Heart left ventricle (tissue), 13 donors: ENCODE data around the gene ATP1A1.

Source experiments
- CTCF ChIP-seq, 12 donors: fragments of 200-600 bp; sonication (generic) in 4 of 12; IDR thresholded peaks; one replicate each; pipeline versions ENCODE4 v1.5.0 to v1.8.0; 2018 to 2022; ENCODE audit warnings: antibody characterized with exemption in 12 of 12, mild to moderate bottlenecking in 5 of 12
- POLR2A ChIP-seq, 2 donors: fragments of 450-650 bp; IDR thresholded peaks; one replicate each; pipeline ENCODE4 v1.6.1; 2017; ENCODE audit warnings: antibody characterized with exemption in 2 of 2, mild to moderate bottlenecking in 2 of 2, moderate library complexity in 2 of 2
- donor health status: ischemic (EF 13 %, LVEDD 7.1; RV severe dilation, severe dysfunction).
- donor health status: DM: no; HTN: yes; CAD: no.
- donor health status: DM: no; HTN: no; CAD: no.
- donor health status: ischemic (EF 25% LVEDD 6.9; RV normal size, moderate dysfunction).
- donor health status: ischemic (EF 25% LVEDD 5.7; RV mildly dilated, moderate dysfunction).
- donor health status: ischemic (EF 35%, LVEDD 5.7; RV mildly dilated, moderate dysfunction).
- donor health status: nonischemic (EF 11% LVEDD 7.7; RV severe dilation, severe dysfunction).
- donor health status: DM: yes; HTN: yes; CAD: no.
- donor health status: PGD.
- donor health status: ischemic (EF 29% LVEDD 5.4; RV normal size, mild dysfunction).
- donor health status: nonischemic (EF 23%, LVEDD 6.1; RV moderate dilation, normal function).

DNA sequence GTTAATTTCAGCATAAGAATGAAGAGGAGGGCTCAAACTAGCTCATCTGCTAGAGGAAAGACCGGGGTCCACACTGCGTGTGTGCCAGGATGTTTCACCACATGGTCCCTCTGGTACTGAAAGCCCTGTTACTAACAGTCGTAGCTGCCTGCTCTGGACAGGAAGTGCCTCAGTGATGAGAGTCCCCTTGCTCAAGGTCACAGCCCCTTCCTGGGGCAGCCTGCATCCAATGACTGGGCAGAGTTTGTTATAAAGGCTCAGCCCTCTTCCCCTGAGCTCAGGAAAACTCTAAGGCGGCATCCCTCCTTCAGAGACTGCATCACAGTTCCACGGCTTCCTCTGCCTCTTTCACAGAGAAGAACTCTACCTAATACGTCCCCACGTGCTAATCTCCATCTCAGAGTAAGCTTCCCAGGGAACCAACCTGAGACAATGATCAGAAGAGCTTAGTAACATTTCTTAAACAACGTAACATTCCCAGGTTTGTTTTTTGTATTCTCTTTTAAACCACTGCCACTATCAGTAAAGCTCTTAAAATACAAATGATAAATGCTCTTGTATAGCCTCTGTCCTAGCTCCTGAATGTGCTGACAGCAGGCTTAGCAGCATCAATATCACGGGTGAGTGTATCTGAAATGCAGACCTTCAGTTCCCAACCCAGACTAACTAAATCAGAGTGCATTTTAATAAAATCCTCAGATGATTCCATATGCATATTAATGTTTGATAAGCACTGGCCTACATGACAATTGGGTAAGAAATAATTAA lies 38.0 kb upstream of the ATP1A1 start:
- TF ChIP-seq CTCF (IDR thresholded peaks at IDR 0.05) (no peak), POLR2A (IDR thresholded peaks at IDR 0.05) (no peak)
